HG02588 (cell line): Measurements from ENCODE around the gene PARS2.
A peak's percentile ranks its signal among the peaks of the same experiment; 100 is the strongest.

ENCODE experiments used
- ATAC-seq: cut with Tn5 transposase; IDR thresholded peaks from one replicate; pipeline ENCODE4 v1.9.1; 2021; ENCODE audit warnings: mild to moderate bottlenecking, moderate library complexity; ENCODE audit not compliant: unreplicated experiment

Gene PARS2

GRCh38 chr1:54764133-54764921 is at the start of gene PARS2:
PARS2 (minus strand) TSS chr1:54764523; CDS start chr1:54759161, 5,362 bp downstream.
- ATAC-seq, result peak; percentile 95

- ATAC-seq, result no peak
Measured at GRCh38 chr1:54814126-54814498, 49.8 kb upstream of the PARS2 start.

- ATAC-seq, result no peak
Measured at GRCh38 chr1:54813485-54814125, 49.3 kb upstream of the PARS2 start.

- ATAC-seq, result no peak
Measured at GRCh38 chr1:54812801-54813484, 48.6 kb upstream of the PARS2 start.

- ATAC-seq, result no peak
Measured at GRCh38 chr1:54811739-54812655, 47.7 kb upstream of the PARS2 start.

- no peak for ATAC-seq
Measured at GRCh38 chr1:54811066-54811465, 46.7 kb upstream of the PARS2 start.

- ATAC-seq, result peak; percentile 55
Measured at GRCh38 chr1:54810153-54810942, 46.0 kb upstream of the PARS2 start.

- no peak for ATAC-seq
Measured at GRCh38 chr1:54809496-54810074, 45.3 kb upstream of the PARS2 start.

GRCh38 chr1:54808443-54809207 is 44.3 kb upstream of the PARS2 start:
- ATAC-seq, result no peak

- ATAC-seq, result no peak
Measured at GRCh38 chr1:54807756-54808155, 43.4 kb upstream of the PARS2 start.

- ATAC-seq, result no peak
Measured at GRCh38 chr1:54806931-54807611, 42.7 kb upstream of the PARS2 start.

GRCh38 chr1:54805981-54806381 is 41.7 kb upstream of the PARS2 start:
- ATAC-seq, result no peak

GRCh38 chr1:54805466-54805865 is 41.1 kb upstream of the PARS2 start:
- no peak for ATAC-seq

GRCh38 chr1:54804471-54805132 is 40.3 kb upstream of the PARS2 start:
- no peak for ATAC-seq

GRCh38 chr1:54803761-54804470 is 39.6 kb upstream of the PARS2 start:
- ATAC-seq, result no peak

- ATAC-seq, result peak; percentile 77
Measured at GRCh38 chr1:54800899-54801759, 36.8 kb upstream of the PARS2 start, which contains the start of gene TTC22. TTC22 (minus strand) TSS chr1:54801323; CDS start chr1:54801163, 160 bp downstream.
